Lower leg skin (tissue), 3 donors: ENCODE results near the gene NFIX.

Source experiments
- CTCF ChIP-seq, 3 donors: fragments of 450-650 bp; IDR thresholded peaks; one replicate each; pipeline ENCODE4 v1.5.1; 2016; ENCODE audit warnings: antibody characterized with exemption in 3 of 3, mild to moderate bottlenecking in 3 of 3, moderate library complexity in 2 of 3
- POLR2A ChIP-seq, 2 donors: fragments of 450-650 bp; IDR thresholded peaks; one replicate each; pipeline ENCODE4 v1.6.1; 2016 to 2017; ENCODE audit warnings: antibody characterized with exemption in 2 of 2, mild to moderate bottlenecking in 1 of 2, moderate library complexity in 1 of 2

DNA sequence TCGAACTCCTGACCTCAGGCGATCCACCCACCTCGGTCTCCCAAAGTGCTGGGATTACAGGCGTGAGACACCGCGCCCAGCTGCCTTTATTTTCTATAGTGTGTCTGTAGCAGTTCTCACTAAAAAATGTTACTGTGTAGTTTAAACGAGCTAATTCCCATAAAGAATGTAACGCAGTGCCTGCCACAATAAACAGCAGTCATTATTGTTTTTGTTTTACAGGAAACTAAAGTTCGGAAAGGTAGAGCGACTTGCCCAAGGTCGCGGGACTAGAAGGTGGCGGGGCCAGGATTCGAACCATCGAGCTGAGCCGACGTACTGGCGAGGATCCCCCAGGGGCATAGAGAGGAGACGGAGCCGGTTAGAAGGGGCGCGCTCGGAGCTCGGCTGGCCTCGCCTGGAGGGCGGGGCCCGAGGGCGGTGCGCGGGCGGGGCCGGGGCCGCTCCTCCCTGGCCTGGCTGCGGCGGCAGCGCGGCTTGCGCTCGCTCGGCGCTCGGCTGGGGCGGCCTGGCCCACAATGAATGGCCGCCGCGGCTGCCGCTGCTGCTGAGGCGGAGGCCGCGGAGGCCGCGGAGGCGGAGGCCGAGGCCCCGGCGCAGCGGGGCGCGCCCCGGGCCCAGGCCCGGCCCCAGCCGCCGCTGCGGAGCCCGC is 122.6 kb downstream of the NFIX start, which contains the start of gene NACC1:
- TF ChIP-seq CTCF (IDR thresholded peaks at IDR 0.05) (no peak), POLR2A (IDR thresholded peaks at IDR 0.05) (no peak)
